Testis (tissue), 2 donors: ENCODE data around the gene OR2C3.

Experiments used
- CTCF ChIP-seq, 3 experiments: fragments of 450-650 bp in 2 of 3; fragments of 200-600 bp in 1 of 3; sonication (generic) in 1 of 3; IDR thresholded peaks; one replicate each; pipeline ENCODE4 v1.5.1; 2016 to 2019; ENCODE audit warnings: antibody characterized with exemption in 3 of 3, mild to moderate bottlenecking in 2 of 3, moderate library complexity in 1 of 3
- POLR2A ChIP-seq: fragments of 450-650 bp; IDR thresholded peaks from one replicate; pipeline ENCODE4 v1.6.1; 2017; ENCODE audit warnings: antibody characterized with exemption, mild to moderate bottlenecking, moderate library complexity

DNA sequence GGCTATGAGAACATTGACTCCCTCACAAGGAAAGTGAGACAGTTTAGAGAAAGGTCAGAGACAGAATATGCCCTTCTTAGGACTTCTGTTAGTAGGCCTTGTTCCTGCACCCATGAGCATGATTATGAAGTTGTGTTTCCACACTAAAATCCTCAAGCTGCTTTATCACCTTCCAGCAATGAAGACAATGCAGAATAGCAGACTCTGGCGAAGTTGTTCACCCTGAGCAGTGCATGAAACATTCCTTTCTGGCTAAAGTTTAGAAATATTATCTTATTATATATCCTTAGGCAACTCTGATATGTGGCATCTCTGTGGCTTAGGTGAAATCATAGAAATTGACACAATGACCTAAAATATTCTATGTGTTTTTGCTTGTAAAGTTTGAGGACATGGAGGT, 38.0 kb upstream of the OR2C3 start:
- TF ChIP-seq CTCF (IDR thresholded peaks at IDR 0.05) = no peak
- TF ChIP-seq POLR2A = no peak
